NCI-H524 (cell line): ENCODE measurements around the gene PCDHGC4.

Experiments used
- DNase-seq, 2 experiments: peaks; one replicate each; lab custom pipeline; 2025; lab: John Stamatoyannopoulos, UW

The PCDHGC4 gene

GRCh38 chr5:141490271-141490670 lies 5.4 kb downstream of the PCDHGC4 start:
- DNase-seq: no peak

GRCh38 chr5:141490771-141491170 lies 5.9 kb downstream of the PCDHGC4 start:
- DNase-seq: no peak

GRCh38 chr5:141491323-141492167 lies 6.7 kb downstream of the PCDHGC4 start:
- no peak for DNase-seq

- DNase-seq: no peak
These were observed 7.5 kb downstream of the PCDHGC4 start for GRCh38 chr5:141492168-141492885.

GRCh38 chr5:141493500-141494422 lies 8.9 kb downstream of the PCDHGC4 start:
- no peak for DNase-seq

- DNase-seq: no peak
These were observed 10.1 kb downstream of the PCDHGC4 start for GRCh38 chr5:141494761-141495452.

- DNase-seq: no peak
These were observed 10.6 kb downstream of the PCDHGC4 start for GRCh38 chr5:141495453-141495811.

GRCh38 chr5:141496038-141496437 lies 11.2 kb downstream of the PCDHGC4 start:
- DNase-seq: no peak

GRCh38 chr5:141501761-141502160 lies 16.9 kb downstream of the PCDHGC4 start:
- DNase-seq: no peak

- no peak for DNase-seq
These were observed 18.9 kb downstream of the PCDHGC4 start for GRCh38 chr5:141503681-141504080.

GRCh38 chr5:141504216-141504615 lies 19.4 kb downstream of the PCDHGC4 start:
- DNase-seq: no peak

GRCh38 chr5:141506381-141507155 lies 21.7 kb downstream of the PCDHGC4 start:
- DNase-seq: no peak

GRCh38 chr5:141507387-141508091 lies 22.7 kb downstream of the PCDHGC4 start:
- no peak for DNase-seq

- DNase-seq: no peak
These were observed 23.6 kb downstream of the PCDHGC4 start for GRCh38 chr5:141508440-141508797.

GRCh38 chr5:141508798-141509611 lies 24.2 kb downstream of the PCDHGC4 start:
- peak; percentile 79 to 84 for DNase-seq

- no peak for DNase-seq
These were observed 25.3 kb downstream of the PCDHGC4 start for GRCh38 chr5:141510160-141510559.

GRCh38 chr5:141510850-141511601 lies 26.2 kb downstream of the PCDHGC4 start:
- no peak for DNase-seq

- DNase-seq: no peak
These were observed 27.0 kb downstream of the PCDHGC4 start for GRCh38 chr5:141511771-141512325.
